HEK293T (cell line): ENCODE data around the gene DSCAM.

ENCODE experiments used
- ARNT ChIP-seq: fragments of 450-650 bp; IDR thresholded peaks from 2 replicates; pipeline ENCODE4 v1.6.1; 2017; ENCODE audit warnings: mild to moderate bottlenecking
- BHLHE40 ChIP-seq: fragments of 450-650 bp; IDR thresholded peaks from 2 replicates; pipeline ENCODE4 v1.6.1; 2016; ENCODE audit warnings: mild to moderate bottlenecking, moderate library complexity, borderline replicate concordance
- FOXA1 ChIP-seq: fragments of 450-650 bp; IDR thresholded peaks from 2 replicates; pipeline ENCODE4 v1.6.1; 2016; ENCODE audit warnings: mild to moderate bottlenecking
- FOXK2 ChIP-seq: fragments of 450-650 bp; IDR thresholded peaks from 2 replicates; pipeline ENCODE4 v1.6.1; 2016; ENCODE audit warnings: mild to moderate bottlenecking
- FOXM1 ChIP-seq: fragments of 450-650 bp; IDR thresholded peaks from 2 replicates; pipeline ENCODE4 v1.6.1; 2017; ENCODE audit warnings: mild to moderate bottlenecking, borderline replicate concordance
- HDGF ChIP-seq: fragments of 450-650 bp; IDR thresholded peaks from 2 replicates; pipeline ENCODE4 v1.6.1; 2017; ENCODE audit warnings: antibody characterized with exemption, borderline replicate concordance
- L3MBTL2 ChIP-seq: fragments of 450-650 bp; conservative IDR thresholded peaks from 2 replicates; pipeline ENCODE4 v1.6.1; 2016; ENCODE audit warnings: mild to moderate bottlenecking
- SP1 ChIP-seq: fragments of 450-650 bp; IDR thresholded peaks from 2 replicates; pipeline ENCODE4 v1.6.1; 2017
- SUZ12 ChIP-seq: fragments of 450-650 bp; IDR thresholded peaks from 2 replicates; pipeline ENCODE4 v1.6.1; 2016; ENCODE audit warnings: mild to moderate bottlenecking
- TARDBP ChIP-seq: fragments of 450-650 bp; IDR thresholded peaks from 2 replicates; pipeline ENCODE4 v1.6.1; 2016

- TF ChIP-seq FOXM1: no peak
- TF ChIP-seq ARNT: no peak
- no peak for TF ChIP-seq TARDBP
- TF ChIP-seq BHLHE40: no peak
- no peak for TF ChIP-seq HDGF
- TF ChIP-seq FOXK2: no peak
- TF ChIP-seq SP1: no peak
- no peak for TF ChIP-seq L3MBTL2
- TF ChIP-seq FOXA1: no peak
- TF ChIP-seq SUZ12: no peak
These were observed 226.4 kb downstream of the DSCAM start for GRCh38 chr21:40620386-40621145.
